CD14-positive monocyte (primary cell): ENCODE results near the gene SCAPER. TPM values are rescaled to one million over a fixed set of nuclear protein-coding genes. Genes with fewer than 3 reads are reported as not detected.

Source experiments
- DNase-seq, 3 donors: peaks; one replicate each; pipeline ENCODE4 v3.0.0-alpha.2; 2011 to 2022
- H2AFZ ChIP-seq: 2 replicates; pipeline ENCODE4 v1.6.0; 2012; ENCODE audit warnings: mild to moderate bottlenecking, low read depth, low read length, inconsistent platforms; ENCODE audit not compliant: insufficient read depth, poor library complexity, severe bottlenecking
- H3K27ac ChIP-seq, 2 donors: 1 replicate in 1 of 2; 2 replicates in 1 of 2; pipeline ENCODE4 v1.5.1; 2012 to 2013; ENCODE audit warnings: low read length in 2 of 2, control low read depth in 1 of 2, inconsistent platforms in 1 of 2, low read depth in 1 of 2, mild to moderate bottlenecking in 1 of 2
- H3K27me3 ChIP-seq, 2 donors: one replicate each; pipeline versions ENCODE4 v1.6.0 to v1.6.1; 2011 to 2013; ENCODE audit warnings: low read length in 2 of 2; ENCODE audit not compliant: control insufficient read depth in 2 of 2, insufficient read depth in 2 of 2
- H3K36me3 ChIP-seq, 2 donors: replicated peaks in 1 of 2; 1 replicate in 1 of 2; 2 replicates in 1 of 2; pipeline versions ENCODE4 v1.5.1 to v1.6.1; 2012 to 2013; ENCODE audit warnings: low read length in 2 of 2, control low read depth in 1 of 2, inconsistent platforms in 1 of 2, mild to moderate bottlenecking in 1 of 2; ENCODE audit not compliant: insufficient read depth in 2 of 2, control insufficient read depth in 1 of 2
- H3K4me1 ChIP-seq, 2 donors: 1 replicate in 1 of 2; 2 replicates in 1 of 2; pipeline versions ENCODE4 v1.5.1 to v1.6.1; 2012 to 2013; ENCODE audit warnings: low read length in 2 of 2, control low read depth in 1 of 2, inconsistent platforms in 1 of 2, mild to moderate bottlenecking in 1 of 2, moderate library complexity in 1 of 2; ENCODE audit not compliant: insufficient read depth in 2 of 2, control insufficient read depth in 1 of 2
- H3K4me2 ChIP-seq: replicated peaks from 2 replicates; pipeline ENCODE3; 2012; ENCODE audit warnings: low read length, moderate library complexity, mild to moderate bottlenecking; ENCODE audit not compliant: poor library complexity, severe bottlenecking; ENCODE audit errors: extremely low read depth
- H3K4me3 ChIP-seq, 3 experiments: fragments of 200-600 bp in 1 of 3; sonication (generic) in 1 of 3; replicated peaks in 1 of 3; 1 replicate in 2 of 3; 2 replicates in 1 of 3; pipeline ENCODE4 v1.5.1; 2011 to 2013; ENCODE audit warnings: low read length in 3 of 3, mild to moderate bottlenecking in 3 of 3, control low read depth in 2 of 3, low read depth in 2 of 3, inconsistent platforms in 1 of 3, moderate library complexity in 1 of 3
- H3K79me2 ChIP-seq: 2 replicates; pipeline ENCODE4 v1.6.0; 2012; ENCODE audit warnings: mild to moderate bottlenecking, control low read depth, inconsistent platforms, low read length, moderate library complexity; ENCODE audit not compliant: insufficient read depth
- H3K9ac ChIP-seq: 2 replicates; pipeline ENCODE4 v1.6.0; 2017; ENCODE audit warnings: low read length, mild to moderate bottlenecking; ENCODE audit not compliant: insufficient read depth, poor library complexity, severe bottlenecking
- H3K9me3 ChIP-seq, 2 donors: replicated peaks in 1 of 2; 1 replicate in 1 of 2; 2 replicates in 1 of 2; pipeline versions ENCODE4 v1.5.1 to v1.6.1; 2012 to 2013; ENCODE audit warnings: low read length in 2 of 2, control low read depth in 1 of 2; ENCODE audit not compliant: control insufficient read depth in 1 of 2, insufficient read depth in 1 of 2
- H4K20me1 ChIP-seq: 2 replicates; pipeline ENCODE4 v1.6.0; 2012; ENCODE audit warnings: mild to moderate bottlenecking, low read length, control low read depth, moderate library complexity; ENCODE audit not compliant: insufficient read depth
- H3K27ac Mint-ChIP-seq, 7 donors: one replicate each; pipeline ENCODE4 v1.8.0; 2020; ENCODE audit warnings: mild to moderate bottlenecking in 7 of 7, mixed read lengths in 7 of 7, moderate library complexity in 6 of 7, inconsistent platforms in 2 of 7
- H3K27me3 Mint-ChIP-seq, 3 donors: one replicate each; pipeline ENCODE4 v1.8.0; 2021 to 2022; ENCODE audit warnings: low read depth in 3 of 3, mild to moderate bottlenecking in 3 of 3, mixed read lengths in 3 of 3, moderate library complexity in 3 of 3, inconsistent platforms in 1 of 3
- H3K36me3 Mint-ChIP-seq, 2 donors: one replicate each; pipeline ENCODE4 v1.8.0; 2020; ENCODE audit warnings: mixed read lengths in 2 of 2, inconsistent platforms in 1 of 2, mild to moderate bottlenecking in 1 of 2
- H3K4me1 Mint-ChIP-seq: one replicate; pipeline ENCODE4 v1.8.0; 2020; ENCODE audit warnings: mild to moderate bottlenecking, mixed read lengths
- H3K4me3 Mint-ChIP-seq, 2 donors: one replicate each; pipeline ENCODE4 v1.8.0; 2020; ENCODE audit warnings: mild to moderate bottlenecking in 2 of 2, mixed read lengths in 2 of 2, moderate library complexity in 1 of 2
- H3K9me3 Mint-ChIP-seq, 7 donors: one replicate each; pipeline ENCODE4 v1.8.0; 2020 to 2022; ENCODE audit warnings: mixed read lengths in 7 of 7, mild to moderate bottlenecking in 6 of 7, moderate library complexity in 6 of 7, inconsistent platforms in 2 of 7
- WGBS: methylation state at CpG from one replicate; pipeline ENCODE4 v1.1.5; 2013; ENCODE audit warnings: missing lambda C conversion rate; ENCODE audit not compliant: insufficient coverage; 5-methylcytosine and 5-hydroxymethylcytosine counted together
- intact Hi-C, 2 donors: fragments of 100-400 bp; cut with micrococcal nuclease; formaldehyde crosslinking; loops; one replicate each; pipeline versions ENCODE4 v1.15.0 to v1.15.1; 2023
- polyA plus RNA-seq, 3 donors: library from polyadenylated mRNA; depleted of rRNA in 1 of 3; unstranded in 2 of 3; stranded (reverse) in 1 of 3; fragments of 300-500 nt in 2 of 3; fragments of >200 nt in 1 of 3; fragmentation: Illumina TruSeq in 2 of 3; gene quantifications; 1 replicate in 2 of 3; 2 replicates in 1 of 3; pipeline ENCODE4 v1.2.3, GENCODE V29; 2012 to 2021
- TF ChIP-seq, protein P1 (sequence below): fragments of 200-600 bp; IDR thresholded peaks from one replicate; pipeline ENCODE4 v1.8.0; 2022; ENCODE audit warnings: antibody characterized with exemption, mild to moderate bottlenecking

SCAPER gene
- polyA plus RNA-seq, 3 donors: 2.5 to 5.4 (median 4.2) TPM

DNA sequence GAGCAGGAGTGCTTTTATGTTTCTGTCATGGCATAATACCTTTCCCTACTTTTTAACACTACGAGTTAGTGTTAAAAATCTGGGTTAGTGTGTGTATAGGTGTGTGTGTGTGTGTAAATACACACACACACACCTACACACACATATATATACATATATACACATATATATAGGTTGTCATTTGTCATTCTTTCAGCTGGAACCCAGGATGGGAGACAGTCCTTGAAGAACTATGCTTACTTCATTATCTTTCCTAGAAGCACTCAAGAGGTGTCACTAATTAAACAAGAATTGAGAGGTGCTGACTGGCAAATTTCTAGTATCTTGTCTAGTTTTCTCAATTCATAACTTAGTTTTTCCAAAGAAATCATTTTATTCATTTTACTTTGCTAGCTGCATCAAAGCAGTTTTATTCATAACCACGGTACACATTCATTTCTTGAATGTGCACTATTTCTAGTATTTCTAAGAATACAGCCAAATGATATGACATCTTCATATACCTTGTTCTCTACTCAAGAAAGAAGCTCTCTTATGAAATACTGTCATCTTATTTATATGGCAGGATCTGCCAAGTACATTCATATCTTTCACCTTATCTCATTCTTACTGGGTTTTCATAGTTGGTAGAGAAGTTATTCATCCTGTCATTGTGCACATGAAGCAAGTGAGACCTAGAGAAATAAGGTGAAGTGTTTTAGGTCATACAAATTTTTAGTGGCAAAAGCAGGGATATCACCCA lies 522.0 kb downstream of the SCAPER start:
- WGBS: no CpG with 5 or more reads among the region's 2 CpGs
- no peak overlapping the region for H3K27ac Mint-ChIP-seq

DNA sequence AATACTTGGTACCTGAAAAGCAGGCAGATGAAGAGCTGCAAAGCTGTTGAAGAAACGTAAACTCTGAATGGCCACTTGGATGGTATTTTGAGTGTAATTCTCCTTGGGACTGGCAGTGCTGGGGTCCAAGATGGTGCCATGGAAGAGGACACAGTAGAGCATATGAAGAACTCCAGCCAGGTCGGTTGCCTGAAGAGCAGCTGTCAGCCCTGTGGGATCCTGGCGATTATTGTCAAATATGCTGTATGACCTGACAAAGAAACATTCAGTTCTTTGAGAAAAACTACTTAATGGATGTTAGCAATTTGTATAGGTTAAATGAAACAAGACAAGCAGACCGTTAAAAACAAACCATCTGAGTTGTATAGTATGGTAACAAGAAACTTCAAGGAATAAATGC lies 523.8 kb downstream of the SCAPER start:
- Histone ChIP-seq H3K36me3 (peaks cover 0 to 2% of the 10 kb centered on the region in 2 donors), H3K27me3 (no peaks in the 10 kb centered on the region), H2AFZ (no peak overlapping the region), H3K4me1 (no peaks in the 10 kb centered on the region), H3K4me2 (no peak overlapping the region), H3K27ac (no peak overlapping the region), H3K9me3 (no peaks in the 10 kb centered on the region), H3K9ac (no peak overlapping the region), H3K4me3 (no peak overlapping the region), H4K20me1 (no peaks in the 10 kb centered on the region), H3K79me2 (no peaks in the 10 kb centered on the region)
- 100% methylated on average over 2 of the region's 4 CpGs for WGBS
- intact Hi-C loops: no loop called here
- Mint-ChIP-seq H3K27ac (no peak overlapping the region), H3K36me3 (peaks cover 6 to 25% of the 10 kb centered on the region in 2 donors), H3K4me3 (no peak overlapping the region), H3K9me3 (no peaks in the 10 kb centered on the region), H3K27me3 (peaks cover 0 to 1% (median 0%) of the 10 kb centered on the region in 3 donors), H3K4me1 (no peaks in the 10 kb centered on the region)
- DNase-seq: no peak
- TF ChIP-seq, protein P1, sequence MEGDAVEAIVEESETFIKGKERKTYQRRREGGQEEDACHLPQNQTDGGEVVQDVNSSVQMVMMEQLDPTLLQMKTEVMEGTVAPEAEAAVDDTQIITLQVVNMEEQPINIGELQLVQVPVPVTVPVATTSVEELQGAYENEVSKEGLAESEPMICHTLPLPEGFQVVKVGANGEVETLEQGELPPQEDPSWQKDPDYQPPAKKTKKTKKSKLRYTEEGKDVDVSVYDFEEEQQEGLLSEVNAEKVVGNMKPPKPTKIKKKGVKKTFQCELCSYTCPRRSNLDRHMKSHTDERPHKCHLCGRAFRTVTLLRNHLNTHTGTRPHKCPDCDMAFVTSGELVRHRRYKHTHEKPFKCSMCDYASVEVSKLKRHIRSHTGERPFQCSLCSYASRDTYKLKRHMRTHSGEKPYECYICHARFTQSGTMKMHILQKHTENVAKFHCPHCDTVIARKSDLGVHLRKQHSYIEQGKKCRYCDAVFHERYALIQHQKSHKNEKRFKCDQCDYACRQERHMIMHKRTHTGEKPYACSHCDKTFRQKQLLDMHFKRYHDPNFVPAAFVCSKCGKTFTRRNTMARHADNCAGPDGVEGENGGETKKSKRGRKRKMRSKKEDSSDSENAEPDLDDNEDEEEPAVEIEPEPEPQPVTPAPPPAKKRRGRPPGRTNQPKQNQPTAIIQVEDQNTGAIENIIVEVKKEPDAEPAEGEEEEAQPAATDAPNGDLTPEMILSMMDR: no peak

More for the DNA sequence above, 522.0 kb downstream of the SCAPER start:
- Mint-ChIP-seq H3K4me3 (no peak overlapping the region), H3K9me3 (peaks cover 0 to 2% (median 0%) of the 10 kb centered on the region in 7 donors), H3K4me1 (no peaks in the 10 kb centered on the region), H3K36me3 (peaks cover 6 to 25% of the 10 kb centered on the region in 2 donors), H3K27me3 (peaks cover 0 to 1% (median 0%) of the 10 kb centered on the region in 3 donors)
- H3K27me3 ChIP-seq: no peaks in the 10 kb centered on the region
- no peaks in the 10 kb centered on the region for H3K9me3 ChIP-seq
- intact Hi-C loops: no loop called here
- H3K36me3 ChIP-seq: peaks cover 0 to 2% of the 10 kb centered on the region in 2 donors
- H3K4me3 ChIP-seq: no peak overlapping the region
- no peak overlapping the region for H3K9ac ChIP-seq
- TF ChIP-seq, protein P1: no peak
- DNase-seq: no peak
- no peak overlapping the region for H2AFZ ChIP-seq
- no peaks in the 10 kb centered on the region for H3K79me2 ChIP-seq
- no peaks in the 10 kb centered on the region for H3K4me1 ChIP-seq
- H4K20me1 ChIP-seq: no peaks in the 10 kb centered on the region
- no peak overlapping the region for H3K4me2 ChIP-seq
- H3K27ac ChIP-seq: no peak overlapping the region
